Measurements from ENCODE around the gene MYO3B.

DNA sequence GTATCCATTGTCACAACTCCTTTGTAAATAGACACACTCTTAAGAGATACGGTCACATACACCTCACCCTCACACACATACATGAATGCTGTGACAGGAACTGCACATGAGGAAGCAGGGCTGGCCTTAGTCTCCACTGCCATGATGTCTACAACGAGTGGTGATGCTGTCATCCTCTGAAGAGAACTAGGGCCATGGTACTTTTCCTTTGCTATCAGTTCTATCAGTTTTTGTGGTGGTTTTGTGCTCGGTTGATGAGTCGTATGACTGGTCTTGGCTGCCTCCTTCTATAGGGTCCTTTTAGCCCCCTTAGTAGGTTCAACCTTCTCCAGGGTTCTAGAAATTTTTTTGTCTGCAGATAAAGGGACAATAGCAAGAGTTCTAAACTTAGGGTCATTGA, 66.0 kb downstream of the MYO3B start:
- TF ChIP-seq EP300 (IDR thresholded peaks at IDR 0.05; ENCODE audit: borderline replicate concordance in 1 of 2, low read depth in 1 of 2, low read length in 1 of 2) (no peak), RAD21 (IDR thresholded peaks at IDR 0.05; ENCODE audit: low read length) (no peak), MXI1 (IDR thresholded peaks at IDR 0.05; ENCODE audit: low read depth, low read length) (no peak), RFX5 (IDR thresholded peaks at IDR 0.05; ENCODE audit: low read length) (no peak), FOXJ3 (CRISPR knock-in tag; IDR thresholded peaks at IDR 0.05) (no peak), YY1 (IDR thresholded peaks at IDR 0.05; ENCODE audit: low read depth) (no peak)
- TF ChIP-seq, protein P1, sequence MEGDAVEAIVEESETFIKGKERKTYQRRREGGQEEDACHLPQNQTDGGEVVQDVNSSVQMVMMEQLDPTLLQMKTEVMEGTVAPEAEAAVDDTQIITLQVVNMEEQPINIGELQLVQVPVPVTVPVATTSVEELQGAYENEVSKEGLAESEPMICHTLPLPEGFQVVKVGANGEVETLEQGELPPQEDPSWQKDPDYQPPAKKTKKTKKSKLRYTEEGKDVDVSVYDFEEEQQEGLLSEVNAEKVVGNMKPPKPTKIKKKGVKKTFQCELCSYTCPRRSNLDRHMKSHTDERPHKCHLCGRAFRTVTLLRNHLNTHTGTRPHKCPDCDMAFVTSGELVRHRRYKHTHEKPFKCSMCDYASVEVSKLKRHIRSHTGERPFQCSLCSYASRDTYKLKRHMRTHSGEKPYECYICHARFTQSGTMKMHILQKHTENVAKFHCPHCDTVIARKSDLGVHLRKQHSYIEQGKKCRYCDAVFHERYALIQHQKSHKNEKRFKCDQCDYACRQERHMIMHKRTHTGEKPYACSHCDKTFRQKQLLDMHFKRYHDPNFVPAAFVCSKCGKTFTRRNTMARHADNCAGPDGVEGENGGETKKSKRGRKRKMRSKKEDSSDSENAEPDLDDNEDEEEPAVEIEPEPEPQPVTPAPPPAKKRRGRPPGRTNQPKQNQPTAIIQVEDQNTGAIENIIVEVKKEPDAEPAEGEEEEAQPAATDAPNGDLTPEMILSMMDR (IDR thresholded peaks at IDR 0.05) = no peak
- TF ChIP-seq, protein P2, sequence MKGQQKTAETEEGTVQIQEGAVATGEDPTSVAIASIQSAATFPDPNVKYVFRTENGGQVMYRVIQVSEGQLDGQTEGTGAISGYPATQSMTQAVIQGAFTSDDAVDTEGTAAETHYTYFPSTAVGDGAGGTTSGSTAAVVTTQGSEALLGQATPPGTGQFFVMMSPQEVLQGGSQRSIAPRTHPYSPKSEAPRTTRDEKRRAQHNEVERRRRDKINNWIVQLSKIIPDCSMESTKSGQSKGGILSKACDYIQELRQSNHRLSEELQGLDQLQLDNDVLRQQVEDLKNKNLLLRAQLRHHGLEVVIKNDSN (IDR thresholded peaks at IDR 0.05; ENCODE audit: borderline replicate concordance, low read depth) = no peak
- TF ChIP-seq, protein P3, sequence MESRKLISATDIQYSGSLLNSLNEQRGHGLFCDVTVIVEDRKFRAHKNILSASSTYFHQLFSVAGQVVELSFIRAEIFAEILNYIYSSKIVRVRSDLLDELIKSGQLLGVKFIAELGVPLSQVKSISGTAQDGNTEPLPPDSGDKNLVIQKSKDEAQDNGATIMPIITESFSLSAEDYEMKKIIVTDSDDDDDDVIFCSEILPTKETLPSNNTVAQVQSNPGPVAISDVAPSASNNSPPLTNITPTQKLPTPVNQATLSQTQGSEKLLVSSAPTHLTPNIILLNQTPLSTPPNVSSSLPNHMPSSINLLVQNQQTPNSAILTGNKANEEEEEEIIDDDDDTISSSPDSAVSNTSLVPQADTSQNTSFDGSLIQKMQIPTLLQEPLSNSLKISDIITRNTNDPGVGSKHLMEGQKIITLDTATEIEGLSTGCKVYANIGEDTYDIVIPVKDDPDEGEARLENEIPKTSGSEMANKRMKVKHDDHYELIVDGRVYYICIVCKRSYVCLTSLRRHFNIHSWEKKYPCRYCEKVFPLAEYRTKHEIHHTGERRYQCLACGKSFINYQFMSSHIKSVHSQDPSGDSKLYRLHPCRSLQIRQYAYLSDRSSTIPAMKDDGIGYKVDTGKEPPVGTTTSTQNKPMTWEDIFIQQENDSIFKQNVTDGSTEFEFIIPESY (IDR thresholded peaks at IDR 0.05; ENCODE audit: borderline replicate concordance, low read depth) = no peak

All from SK-N-SH (cell line).